OCI-LY1 (cell line): ENCODE measurements around the gene ATP1A3.

Experiments
- H2AFZ ChIP-seq: fragments of 200-600 bp; sonication (generic), shearing (Covaris generic); 2 replicates; pipeline ENCODE4 v1.6.0; 2014; ENCODE audit warnings: antibody characterized with exemption, mild to moderate bottlenecking, low read length
- H3F3A ChIP-seq: fragments of 200-600 bp; sonication (generic), shearing (Covaris generic); 2 replicates; pipeline ENCODE4 v1.6.0; 2014; ENCODE audit warnings: mild to moderate bottlenecking, antibody characterized with exemption, low read length, moderate library complexity; ENCODE audit not compliant: insufficient read depth
- H3K27ac ChIP-seq: fragments of 200-600 bp; sonication (generic); 2 replicates; pipeline ENCODE4 v1.5.1; 2014; ENCODE audit warnings: low read length, mixed run types, mild to moderate bottlenecking, low read depth; ENCODE audit not compliant: poor library complexity, severe bottlenecking
- H3K27me3 ChIP-seq: fragments of 200-600 bp; sonication (generic); 2 replicates; pipeline ENCODE4 v1.6.0; 2014; ENCODE audit warnings: antibody characterized with exemption, mild to moderate bottlenecking, low read length, moderate library complexity; ENCODE audit not compliant: insufficient read depth
- H3K36me3 ChIP-seq: fragments of 200-600 bp; sonication (generic); 2 replicates; pipeline ENCODE4 v1.6.1; 2014; ENCODE audit warnings: mild to moderate bottlenecking, antibody characterized with exemption, low read length, moderate library complexity, mixed read lengths; ENCODE audit not compliant: insufficient read depth
- H3K4me1 ChIP-seq: fragments of 200-600 bp; sonication (generic); 2 replicates; pipeline ENCODE4 v1.5.1; 2014; ENCODE audit warnings: mild to moderate bottlenecking, low read length, moderate library complexity; ENCODE audit not compliant: insufficient read depth, severe bottlenecking
- H3K4me2 ChIP-seq: fragments of 200-600 bp; sonication (generic), shearing (Covaris generic); 2 replicates; pipeline ENCODE4 v1.6.1; 2014; ENCODE audit warnings: low read length
- H3K4me3 ChIP-seq: fragments of 200-600 bp; sonication (generic); 2 replicates; pipeline ENCODE4 v1.5.1; 2014; ENCODE audit warnings: low read length, low read depth, mild to moderate bottlenecking, mixed read lengths; ENCODE audit not compliant: poor library complexity, severe bottlenecking
- H3K79me2 ChIP-seq: fragments of 200-600 bp; shearing (Covaris generic); 2 replicates; pipeline ENCODE4 v1.6.1; 2016; ENCODE audit warnings: mixed run types, low read length, mixed read lengths; ENCODE audit not compliant: insufficient read depth
- H3K9ac ChIP-seq: fragments of 200-600 bp; sonication (generic), shearing (Covaris generic); 2 replicates; pipeline ENCODE4 v1.6.1; 2014; ENCODE audit warnings: mild to moderate bottlenecking, low read length, mixed read lengths
- H3K9me2 ChIP-seq: fragments of 200-600 bp; sonication (generic), shearing (Covaris generic); 2 replicates; pipeline ENCODE4 v1.6.1; 2014; ENCODE audit warnings: low read depth, mild to moderate bottlenecking, low read length, mixed read lengths
- H3K9me3 ChIP-seq: fragments of 200-600 bp; shearing (Covaris generic); 2 replicates; pipeline ENCODE4 v1.6.1; 2014; ENCODE audit warnings: low read length, mixed read lengths
- H4K20me1 ChIP-seq: fragments of 200-600 bp; sonication (generic), shearing (Covaris generic); 2 replicates; pipeline ENCODE4 v1.6.0; 2016; ENCODE audit warnings: mild to moderate bottlenecking, low read length; ENCODE audit not compliant: insufficient read depth
- EZH2 ChIP-seq: fragments of 200-600 bp; sonication (generic), shearing (Covaris generic); IDR thresholded peaks from 2 replicates; pipeline ENCODE4 v1.8.0; 2017; ENCODE audit warnings: borderline replicate concordance, mixed run types, mild to moderate bottlenecking, antibody characterized with exemption, low read length, moderate library complexity, mixed read lengths
- TF ChIP-seq, protein P1 (sequence below): fragments of 200-600 bp; sonication (generic), shearing (Covaris generic); IDR thresholded peaks from 2 replicates; pipeline ENCODE4 v1.5.1; 2017; ENCODE audit warnings: mild to moderate bottlenecking, antibody characterized with exemption, low read length, moderate library complexity, mixed read lengths

The ATP1A3 gene

DNA sequence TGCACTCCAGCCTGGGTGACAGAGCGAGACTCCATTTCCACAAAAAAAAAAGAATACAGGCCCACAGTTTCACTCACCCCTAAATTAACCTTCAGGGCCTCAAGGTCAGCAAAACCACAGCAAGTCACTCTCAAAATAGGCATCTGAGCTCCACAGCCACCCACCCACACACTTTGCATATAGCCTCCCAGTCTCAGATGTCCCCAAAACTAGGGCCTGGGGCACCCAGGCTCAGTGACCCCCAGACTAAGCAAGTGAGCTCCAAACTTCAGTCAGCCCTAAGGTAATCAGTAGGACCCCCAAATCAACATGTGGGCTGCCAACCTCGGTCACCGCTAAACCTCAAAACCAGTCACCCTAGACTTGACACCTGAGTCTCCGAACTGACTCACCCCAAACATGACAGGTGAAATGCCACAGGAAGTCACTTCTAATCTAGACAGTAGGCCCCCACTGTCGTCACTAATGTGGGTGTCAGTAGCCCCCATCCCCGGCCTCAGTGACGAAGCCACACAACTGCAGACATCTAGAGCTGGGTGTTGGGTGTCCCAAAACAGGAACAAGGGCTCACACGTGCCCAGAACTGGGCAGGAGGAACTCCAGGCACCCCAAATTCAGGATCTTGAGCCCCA lies 48.8 kb downstream of the ATP1A3 start:
- peak overlapping the region; percentile 0 for H3K4me3 ChIP-seq
- no peaks in the 10 kb centered on the region for H3K9me2 ChIP-seq
- peak overlapping the region; percentile 93 for H3K27ac ChIP-seq
- H3K36me3 ChIP-seq, result no peaks in the 10 kb centered on the region
- H3F3A ChIP-seq, result no peaks in the 10 kb centered on the region
- peaks cover 63% of the 10 kb centered on the region for H3K4me1 ChIP-seq
- TF ChIP-seq, protein P1, sequence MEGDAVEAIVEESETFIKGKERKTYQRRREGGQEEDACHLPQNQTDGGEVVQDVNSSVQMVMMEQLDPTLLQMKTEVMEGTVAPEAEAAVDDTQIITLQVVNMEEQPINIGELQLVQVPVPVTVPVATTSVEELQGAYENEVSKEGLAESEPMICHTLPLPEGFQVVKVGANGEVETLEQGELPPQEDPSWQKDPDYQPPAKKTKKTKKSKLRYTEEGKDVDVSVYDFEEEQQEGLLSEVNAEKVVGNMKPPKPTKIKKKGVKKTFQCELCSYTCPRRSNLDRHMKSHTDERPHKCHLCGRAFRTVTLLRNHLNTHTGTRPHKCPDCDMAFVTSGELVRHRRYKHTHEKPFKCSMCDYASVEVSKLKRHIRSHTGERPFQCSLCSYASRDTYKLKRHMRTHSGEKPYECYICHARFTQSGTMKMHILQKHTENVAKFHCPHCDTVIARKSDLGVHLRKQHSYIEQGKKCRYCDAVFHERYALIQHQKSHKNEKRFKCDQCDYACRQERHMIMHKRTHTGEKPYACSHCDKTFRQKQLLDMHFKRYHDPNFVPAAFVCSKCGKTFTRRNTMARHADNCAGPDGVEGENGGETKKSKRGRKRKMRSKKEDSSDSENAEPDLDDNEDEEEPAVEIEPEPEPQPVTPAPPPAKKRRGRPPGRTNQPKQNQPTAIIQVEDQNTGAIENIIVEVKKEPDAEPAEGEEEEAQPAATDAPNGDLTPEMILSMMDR, result no peak
- H4K20me1 ChIP-seq, result no peaks in the 10 kb centered on the region
- peak overlapping the region; percentile 60; the same call in 1 of the 2 replicates for H3K9ac ChIP-seq
- peak overlapping the region; percentile 31 for H3K4me2 ChIP-seq
- no peaks in the 10 kb centered on the region for H3K27me3 ChIP-seq
- H3K79me2 ChIP-seq, result no peaks in the 10 kb centered on the region
- H2AFZ ChIP-seq, result no peak overlapping the region
- no peaks in the 10 kb centered on the region for H3K9me3 ChIP-seq

DNA sequence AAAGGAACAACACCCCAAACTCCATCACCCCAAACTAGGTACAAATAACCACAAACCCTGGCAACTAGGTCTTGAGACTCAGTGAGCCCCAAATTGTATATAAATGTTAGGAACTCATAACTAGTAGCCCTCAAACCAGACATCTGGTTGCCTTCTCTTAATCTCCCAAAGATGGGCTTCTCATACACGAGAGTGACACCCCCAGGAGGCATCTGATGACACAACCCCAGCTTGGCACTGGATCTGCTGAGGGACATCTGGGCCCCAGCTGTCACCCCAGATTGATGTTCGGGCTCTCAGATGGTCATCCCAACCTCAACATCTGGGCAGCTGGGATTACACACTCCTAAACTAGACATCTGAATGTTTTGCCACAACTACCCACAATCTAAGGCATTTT lies 49.7 kb downstream of the ATP1A3 start:
- Histone ChIP-seq H3K27me3 (no peaks in the 10 kb centered on the region), H3F3A (no peaks in the 10 kb centered on the region), H3K4me2 (peak overlapping the region; percentile 31)

DNA sequence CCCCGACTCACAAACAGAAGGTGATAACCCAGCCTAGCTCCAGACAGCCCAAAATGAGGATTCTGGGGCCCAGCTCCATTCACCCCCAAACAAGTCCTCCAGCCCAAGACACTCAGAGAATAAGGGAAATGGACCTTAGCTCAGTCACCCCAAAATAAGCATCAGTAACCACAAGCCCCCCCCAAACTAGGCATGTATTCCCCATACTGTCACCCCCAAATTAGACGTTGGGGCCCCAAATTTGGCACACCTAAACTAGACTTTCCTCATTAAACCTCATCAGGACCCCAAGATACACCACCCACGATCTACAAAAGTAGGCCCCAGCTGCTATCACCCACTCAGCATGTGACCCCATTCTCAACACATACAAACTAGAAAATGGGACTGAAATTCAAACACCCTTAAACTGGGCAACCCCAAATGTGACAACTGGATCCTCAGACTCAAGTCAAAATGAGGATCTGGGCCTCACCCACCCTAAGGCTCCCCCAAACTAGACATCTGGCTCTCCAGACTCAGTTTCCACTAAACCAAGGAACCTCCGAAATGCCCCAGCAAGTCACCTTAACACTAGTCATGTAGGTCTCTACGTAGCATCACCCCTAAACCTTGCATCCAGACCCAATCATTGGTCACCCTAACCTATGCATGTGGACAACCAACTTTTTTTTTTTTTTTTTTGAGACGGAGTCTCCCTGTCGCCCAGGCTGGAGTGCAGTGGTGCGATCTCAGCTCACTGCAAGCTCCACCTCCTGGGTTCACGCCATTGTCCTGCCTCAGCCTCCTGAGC lies 52.4 kb downstream of the ATP1A3 start:
- TF ChIP-seq, protein P1, result no peak
- TF ChIP-seq EZH2, result no peak
- Histone ChIP-seq H3K36me3 (no peaks in the 10 kb centered on the region), H3K9me2 (no peaks in the 10 kb centered on the region), H3K27ac (no peak overlapping the region), H2AFZ (no peak overlapping the region), H4K20me1 (no peaks in the 10 kb centered on the region), H3K9ac (no peak overlapping the region; the same call in 1 of the 2 replicates), H3K27me3 (peaks cover 9% of the 10 kb centered on the region; the same call in 1 of the 2 replicates), H3K79me2 (no peaks in the 10 kb centered on the region), H3K4me3 (no peak overlapping the region), H3F3A (peaks cover 7% of the 10 kb centered on the region; the same call in 1 of the 2 replicates), H3K9me3 (no peaks in the 10 kb centered on the region), H3K4me1 (peaks cover 63% of the 10 kb centered on the region), H3K4me2 (peak overlapping the region; percentile 75)

More for the DNA sequence above, 49.7 kb downstream of the ATP1A3 start:
- peaks cover 68% of the 10 kb centered on the region for H3K4me1 ChIP-seq
- H3K9me2 ChIP-seq, result no peaks in the 10 kb centered on the region
- no peak overlapping the region for H2AFZ ChIP-seq
- H3K9me3 ChIP-seq, result no peaks in the 10 kb centered on the region
- peak overlapping the region; percentile 93 for H3K27ac ChIP-seq
- H4K20me1 ChIP-seq, result no peaks in the 10 kb centered on the region
- H3K9ac ChIP-seq, result peak overlapping the region; percentile 60
- no peaks in the 10 kb centered on the region for H3K79me2 ChIP-seq
- TF ChIP-seq, protein P1, result no peak
- TF ChIP-seq EZH2, result no peak
- peak overlapping the region; percentile 19 for H3K4me3 ChIP-seq
- H3K36me3 ChIP-seq, result no peaks in the 10 kb centered on the region
